ENCODE measurements around the gene SZRD1. TPM values are rescaled to one million over a fixed set of nuclear protein-coding genes. Genes with fewer than 3 reads are reported as not detected.

SZRD1 gene
- total RNA-seq, 1 experiment from 2014 or later = 113 TPM

- no peaks in the 10 kb centered on the region; the same call in 1 of the 2 replicates for H3K36me3 Mint-ChIP-seq
- H3K9me3 Mint-ChIP-seq = no peaks in the 10 kb centered on the region
- peak overlapping the region; percentile 41 for H3K27ac Mint-ChIP-seq
- ChIA-PET POLR2A (no interaction called here), CTCF (interaction anchor here (1.9 kb wide), 1 partner anchor 9 kb away, joined by 5 read pairs; no protein-coding TSS in a partner anchor)
- H3K4me1 Mint-ChIP-seq = peaks cover 62% of the 10 kb centered on the region
- ATAC-seq (no peak), DNase-seq (ENCODE audit: low spot score) (no peak)
- no peaks in the 10 kb centered on the region for H3K27me3 Mint-ChIP-seq (ENCODE audit: low read depth)
- H3K4me3 Mint-ChIP-seq = no peak overlapping the region
- no peak for TF ChIP-seq FOXP1 (CRISPR knock-in tag; IDR thresholded peaks at IDR 0.05; ENCODE audit: borderline replicate concordance)
- TF ChIP-seq FOXP4 (CRISPR knock-in tag; IDR thresholded peaks at IDR 0.05) = no peak
- no peak for TF ChIP-seq PREB (CRISPR knock-in tag; IDR thresholded peaks at IDR 0.05; ENCODE audit: borderline replicate concordance)
- TF ChIP-seq ZNF232 (CRISPR knock-in tag; IDR thresholded peaks at IDR 0.05) = no peak
- TF ChIP-seq MAX (CRISPR knock-in tag; IDR thresholded peaks at IDR 0.05) = no peak
- TF ChIP-seq IRF2 (CRISPR knock-in tag; IDR thresholded peaks at IDR 0.05; ENCODE audit: borderline replicate concordance, low read depth) = no peak
- no peak for TF ChIP-seq AFF4 (CRISPR knock-in tag; IDR thresholded peaks at IDR 0.05; ENCODE audit: borderline replicate concordance)
- TF ChIP-seq ZMAT4 (CRISPR knock-in tag; IDR thresholded peaks at IDR 0.05) = no peak
- no peak for TF ChIP-seq FOXK1 (CRISPR knock-in tag; IDR thresholded peaks at IDR 0.05)
- TF ChIP-seq NFATC4 (CRISPR knock-in tag; IDR thresholded peaks at IDR 0.05) = no peak
- TF ChIP-seq ZNF138 (CRISPR knock-in tag; conservative IDR thresholded peaks at IDR 0.05) = no peak
- TF ChIP-seq ELF4 (CRISPR knock-in tag; IDR thresholded peaks at IDR 0.05; ENCODE audit: low read depth) = no peak
- TF ChIP-seq CREB1 (CRISPR knock-in tag; IDR thresholded peaks at IDR 0.05) = no peak
- TF ChIP-seq E2F5 (CRISPR knock-in tag; IDR thresholded peaks at IDR 0.05) = no peak
These were observed 5.7 kb downstream of the SZRD1 start for GRCh38 chr1:16372535-16373285.

GRCh38 chr1:16374266-16374665 lies 7.2 kb downstream of the SZRD1 start:
- no peaks in the 10 kb centered on the region for H3K27me3 Mint-ChIP-seq (ENCODE audit: low read depth)
- no peaks in the 10 kb centered on the region; the same call in 1 of the 2 replicates for H3K36me3 Mint-ChIP-seq
- H3K9me3 Mint-ChIP-seq = no peaks in the 10 kb centered on the region
- CTCF ChIA-PET = interaction anchor here (3.4 kb wide), 1 partner anchor 11 kb away, joined by 10 read pairs; no protein-coding TSS in a partner anchor
- DNase-seq (ENCODE audit: low spot score) = no peak
- peak overlapping the region; percentile 75 for H3K27ac Mint-ChIP-seq
- H3K4me3 Mint-ChIP-seq = no peak overlapping the region
- TF ChIP-seq ELF4 (CRISPR knock-in tag; IDR thresholded peaks at IDR 0.05; ENCODE audit: low read depth) (no peak), E2F4 (CRISPR knock-in tag; IDR thresholded peaks at IDR 0.05; ENCODE audit: borderline replicate concordance, low read depth) (no peak)
- POLR2A ChIA-PET = interaction anchor here (0.6 kb wide), 1 partner anchor 1703 kb away, joined by 3 read pairs; no protein-coding TSS in a partner anchor
- peaks cover 50% of the 10 kb centered on the region for H3K4me1 Mint-ChIP-seq
- no peak for ATAC-seq

Measured in WTC11 (cell line).